Measurements from ENCODE around the gene IMPA2.

Gene IMPA2

GRCh38 chr18:12059334-12060181 is 78.3 kb downstream of the IMPA2 start (continued):
- no peak for TF ChIP-seq KLF1 (tag by site-specific recombination; IDR thresholded peaks at IDR 0.05)
- TF ChIP-seq ZFHX2 (tag by site-specific recombination; conservative IDR thresholded peaks at IDR 0.05), result no peak

GRCh38 chr18:12060182-12060870 is 79.0 kb downstream of the IMPA2 start:
- ChIA-PET POLR2A (no interaction called here), CTCF (interaction anchor here (0.7 kb wide), 1 partner anchor 26 kb away, joined by 3 read pairs; no protein-coding TSS in a partner anchor)
- Histone ChIP-seq H3K4me1 (ENCODE audit: control insufficient read depth, insufficient read depth, low read length) (no peaks in the 10 kb centered on the region), H3K4me3 (ENCODE audit: low read depth, low read length) (no peak overlapping the region), H3K27ac (ENCODE audit: extremely low read depth, low read depth, low read length) (no peak overlapping the region), H3K9me3 (ENCODE audit: control insufficient read depth, insufficient read depth, low read depth, low read length) (no peaks in the 10 kb centered on the region), H3K36me3 (ENCODE audit: control insufficient read depth in 2 of 2, insufficient read depth in 1 of 2, low read length in 2 of 2) (no peaks in the 10 kb centered on the region)
- TF ChIP-seq PRDM2 (tag by site-specific recombination; IDR thresholded peaks at IDR 0.05; ENCODE audit: borderline replicate concordance) (no peak), ZBTB17 (tag by site-specific recombination; IDR thresholded peaks at IDR 0.05) (0 out of 2 replicates have a peak, but pooled peaks have one; percentile 45)

GRCh38 chr18:12061685-12062084 is 80.4 kb downstream of the IMPA2 start:
- no peaks in the 10 kb centered on the region for H3K9me3 ChIP-seq (ENCODE audit: control insufficient read depth, insufficient read depth, low read depth, low read length)
- H3K36me3 ChIP-seq (ENCODE audit: control insufficient read depth in 2 of 2, insufficient read depth in 1 of 2, low read length in 2 of 2), result no peaks in the 10 kb centered on the region
- H3K4me1 ChIP-seq (ENCODE audit: control insufficient read depth, insufficient read depth, low read length), result no peaks in the 10 kb centered on the region
- H3K4me3 ChIP-seq (ENCODE audit: low read depth, low read length), result no peak overlapping the region
- CTCF ChIA-PET, result no interaction called here
- TF ChIP-seq ZBTB26 (tag by site-specific recombination; optimal IDR thresholded peaks at IDR 0.05), result no peak
- no peak for TF ChIP-seq ZFP69B (tag by site-specific recombination; IDR thresholded peaks at IDR 0.05)
- no peak for TF ChIP-seq ZNF548 (tag by site-specific recombination; IDR thresholded peaks at IDR 0.05)
- TF ChIP-seq ZNF16 (tag by site-specific recombination; IDR thresholded peaks at IDR 0.05; ENCODE audit: low read depth), result no peak
- TF ChIP-seq ZNF626 (tag by site-specific recombination; IDR thresholded peaks at IDR 0.05), result no peak
- TF ChIP-seq ZNF670 (tag by site-specific recombination; IDR thresholded peaks at IDR 0.05; ENCODE audit: low read depth), result no peak
- no peak for TF ChIP-seq PBX3 (CRISPR knock-in tag; IDR thresholded peaks at IDR 0.05)
- no peak for TF ChIP-seq ZNF596 (tag by site-specific recombination; IDR thresholded peaks at IDR 0.05)
- no peak for TF ChIP-seq ZNF223 (tag by site-specific recombination; IDR thresholded peaks at IDR 0.05)
- TF ChIP-seq ZNF600 (tag by site-specific recombination; IDR thresholded peaks at IDR 0.05), result no peak
- no peak for TF ChIP-seq BCL6B (tag by site-specific recombination; IDR thresholded peaks at IDR 0.05)
- no peak for TF ChIP-seq ZBTB10 (tag by site-specific recombination; IDR thresholded peaks at IDR 0.05)
- POLR2A ChIA-PET, result no interaction called here
- H3K27ac ChIP-seq (ENCODE audit: extremely low read depth, low read depth, low read length), result no peak overlapping the region

Measured in HEK293 (cell line).